PC-3 (cell line): ENCODE measurements around the gene ADAT2. TPM values are rescaled to one million over a fixed set of nuclear protein-coding genes. Genes with fewer than 3 reads are reported as not detected.
A peak's percentile ranks its signal among the peaks of the same experiment; 100 is the strongest.

Experiments
- ATAC-seq: fragments of 200-7000 bp; cut with Tn5 transposase; 2 replicates; pipeline ENCODE4 v1.9.1; 2020; ENCODE audit warnings: mild to moderate bottlenecking, moderate library complexity
- BruUV-seq: library from RNA; stranded (reverse); fragments of 400-500 nt; replicated peaks from 2 replicates; lab custom pipeline; 2021; lab: Mats Ljungman, UMichigan
- CTCF ChIA-PET: fragments of 300-600 bp; sonication (Branson Sonifier 250); formaldehyde crosslinking; loops from one replicate; lab custom pipeline; 2022; ENCODE audit warnings: antibody characterized with exemption; lab: Charles Lee
- POLR2A ChIA-PET: fragments of 300-600 bp; sonication (Branson Sonifier 250); formaldehyde crosslinking; loops from one replicate; lab custom pipeline; 2022; ENCODE audit warnings: antibody characterized with exemption; ENCODE audit not compliant: unreplicated experiment; lab: Charles Lee
- DNase-seq: peaks from one replicate; pipeline ENCODE4 v3.0.0-alpha.2; 2015
- H2AFZ ChIP-seq: fragments of 300-600 bp; sonication (generic); 2 replicates; pipeline ENCODE4 v1.6.0; 2016; ENCODE audit warnings: antibody characterized with exemption, low read length
- H3F3A ChIP-seq: fragments of 300-600 bp; sonication (generic); one replicate; pipeline ENCODE4 v1.6.0; 2017; ENCODE audit warnings: antibody characterized with exemption, low read length, control low read depth, mild to moderate bottlenecking; ENCODE audit not compliant: unreplicated experiment
- H3K27ac ChIP-seq: fragments of 300-600 bp; sonication (generic); 2 replicates; pipeline ENCODE4 v1.5.1; 2016; ENCODE audit warnings: mild to moderate bottlenecking, low read length
- H3K27me3 ChIP-seq: fragments of 300-600 bp; sonication (generic); 2 replicates; pipeline ENCODE4 v1.6.1; 2016; ENCODE audit warnings: low read length, mixed read lengths
- H3K36me3 ChIP-seq: fragments of 300-600 bp; sonication (generic); 2 replicates; pipeline ENCODE4 v1.6.1; 2016; ENCODE audit warnings: low read depth, mixed run types, low read length, mixed read lengths
- H3K4me1 ChIP-seq: fragments of 300-600 bp; sonication (generic); 2 replicates; pipeline ENCODE4 v1.5.1; 2016; ENCODE audit warnings: low read length; ENCODE audit not compliant: insufficient read depth
- H3K4me2 ChIP-seq: fragments of 300-600 bp; sonication (generic); 2 replicates; pipeline ENCODE4 v1.6.0; 2016; ENCODE audit warnings: low read length
- H3K4me3 ChIP-seq: fragments of 300-600 bp; sonication (generic); 2 replicates; pipeline ENCODE4 v1.5.1; 2016; ENCODE audit warnings: mild to moderate bottlenecking, low read length, mixed read lengths
- H3K79me2 ChIP-seq: fragments of 300-600 bp; sonication (generic); 2 replicates; pipeline ENCODE4 v1.6.1; 2017; ENCODE audit warnings: low read length, mixed read lengths
- H3K9ac ChIP-seq: fragments of 300-600 bp; sonication (generic); 2 replicates; pipeline ENCODE4 v1.6.0; 2016; ENCODE audit warnings: mild to moderate bottlenecking, low read length
- H3K9me2 ChIP-seq: fragments of 300-600 bp; sonication (generic); replicated peaks from 2 replicates; pipeline ENCODE4 v1.6.1; 2016; ENCODE audit warnings: mixed run types, low read length, mixed read lengths
- H3K9me3 ChIP-seq: fragments of 300-600 bp; sonication (generic); 2 replicates; pipeline ENCODE4 v1.6.1; 2016; ENCODE audit warnings: low read length, mixed read lengths
- H4K20me1 ChIP-seq: fragments of 300-600 bp; sonication (generic); 2 replicates; pipeline ENCODE4 v1.6.1; 2016; ENCODE audit warnings: low read length, mixed read lengths
- CTCF ChIP-seq: fragments of 300-600 bp; sonication (generic); conservative IDR thresholded peaks from 2 replicates; pipeline ENCODE4 v1.5.1; 2017; ENCODE audit warnings: antibody characterized with exemption, low read depth, mild to moderate bottlenecking, low read length
- EZH2 ChIP-seq: fragments of 300-600 bp; sonication (generic); IDR thresholded peaks from one replicate; pipeline ENCODE4 v1.6.1; 2017; ENCODE audit warnings: antibody characterized with exemption, mild to moderate bottlenecking, low read length; ENCODE audit not compliant: unreplicated experiment
- EZH2phosphoT487 ChIP-seq: fragments of 300-600 bp; sonication (generic); IDR thresholded peaks from 2 replicates; pipeline ENCODE4 v1.6.1; 2018; ENCODE audit warnings: mild to moderate bottlenecking, antibody characterized with exemption, low read length, borderline replicate concordance
- intact Hi-C: fragments of 100-400 bp; cut with micrococcal nuclease; formaldehyde crosslinking; loops from 2 replicates; pipeline ENCODE4 v1.9.0; 2023
- total RNA-seq: library from RNA; depleted of rRNA; stranded (reverse); fragments of >200 nt; gene quantifications from 2 replicates; pipeline ENCODE4 v1.2.3, GENCODE V29; 2014

ADAT2 gene
- total RNA-seq, 1 experiment from 2014 or later: 5.1 TPM

DNA sequence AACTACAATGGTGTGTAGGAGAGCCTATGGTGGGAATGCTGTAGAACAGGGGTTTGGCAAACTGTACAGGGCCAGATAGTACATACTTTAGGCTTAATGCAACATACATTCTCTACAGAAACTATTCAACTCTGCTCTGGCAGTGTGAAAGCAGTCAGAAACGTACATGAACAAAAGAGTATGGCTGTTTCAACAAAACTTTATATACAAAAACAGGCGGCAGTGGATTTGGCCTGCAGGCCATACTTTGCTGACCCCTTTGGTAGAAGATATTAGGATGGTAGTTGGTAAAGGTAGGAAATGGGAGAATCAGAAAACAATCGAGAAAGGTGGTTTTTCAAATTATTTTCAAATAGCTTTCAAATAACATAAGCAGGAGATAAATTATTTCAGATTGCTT, 36.3 kb upstream of the ADAT2 start:
- Histone ChIP-seq H3F3A (no peaks in the 10 kb centered on the region), H3K4me2 (no peak overlapping the region), H3K9me3 (no peaks in the 10 kb centered on the region), H3K36me3 (no peaks in the 10 kb centered on the region), H3K9me2 (no peaks in the 10 kb centered on the region), H3K27me3 (no peaks in the 10 kb centered on the region), H3K27ac (no peak overlapping the region), H3K79me2 (no peaks in the 10 kb centered on the region), H3K4me1 (no peaks in the 10 kb centered on the region), H4K20me1 (no peaks in the 10 kb centered on the region), H3K4me3 (no peak overlapping the region), H2AFZ (no peak overlapping the region), H3K9ac (no peak overlapping the region)
- ChIA-PET POLR2A (interaction anchor here (0.7 kb wide), 1 partner anchor 25 kb away, joined by 4 read pairs; no protein-coding TSS in a partner anchor), CTCF (no interaction called here)
- ATAC-seq (no peak), DNase-seq (no peak)
- intact Hi-C loops: no loop called here
- no TSS peak for BruUV-seq
- TF ChIP-seq EZH2 (no peak), EZH2phosphoT487 (no peak), CTCF (no peak)

GRCh38 chr6:143485967-143486366, 35.5 kb upstream of the ADAT2 start:
- TF ChIP-seq CTCF (no peak), EZH2 (no peak), EZH2phosphoT487 (no peak)
- no peak overlapping the region for H3K4me2 ChIP-seq
- H3K79me2 ChIP-seq: no peaks in the 10 kb centered on the region
- H3K27me3 ChIP-seq: no peaks in the 10 kb centered on the region
- intact Hi-C loops: no loop called here
- no peak overlapping the region for H3K9ac ChIP-seq
- H3K9me3 ChIP-seq: no peaks in the 10 kb centered on the region
- ChIA-PET CTCF (no interaction called here), POLR2A (no interaction called here)
- no TSS peak for BruUV-seq
- H3K36me3 ChIP-seq: no peaks in the 10 kb centered on the region
- H3K27ac ChIP-seq: no peak overlapping the region
- ATAC-seq (no peak), DNase-seq (no peak)
- H3K4me1 ChIP-seq: no peaks in the 10 kb centered on the region
- no peak overlapping the region for H2AFZ ChIP-seq
- H3K9me2 ChIP-seq: no peaks in the 10 kb centered on the region
- H3F3A ChIP-seq: no peaks in the 10 kb centered on the region
- H4K20me1 ChIP-seq: no peaks in the 10 kb centered on the region
- no peak overlapping the region for H3K4me3 ChIP-seq

- DNase-seq (peak; percentile 8), ATAC-seq (peak; percentile 40)
- H3K9me2 ChIP-seq: no peaks in the 10 kb centered on the region
- CTCF ChIA-PET: no interaction called here
- H3K27me3 ChIP-seq: no peaks in the 10 kb centered on the region
- no peaks in the 10 kb centered on the region for H3K4me1 ChIP-seq
- POLR2A ChIA-PET: no interaction called here
- H4K20me1 ChIP-seq: no peaks in the 10 kb centered on the region
- no peaks in the 10 kb centered on the region for H3K79me2 ChIP-seq
- no peak overlapping the region for H3K9ac ChIP-seq
- TF ChIP-seq EZH2phosphoT487: no peak
- TF ChIP-seq EZH2: no peak
- TF ChIP-seq CTCF: no peak
- no peak overlapping the region for H3K27ac ChIP-seq
- peaks cover 5% of the 10 kb centered on the region; the same call in 1 of the 2 replicates for H3K36me3 ChIP-seq
- intact Hi-C loops: no loop called here
- no peak overlapping the region for H2AFZ ChIP-seq
- H3K4me3 ChIP-seq: no peak overlapping the region
- no peak overlapping the region for H3K4me2 ChIP-seq
- no peaks in the 10 kb centered on the region for H3F3A ChIP-seq
- no peaks in the 10 kb centered on the region for H3K9me3 ChIP-seq
- no TSS peak for BruUV-seq
Observed at GRCh38 chr6:143482593-143482992, 32.1 kb upstream of the ADAT2 start.
